GM19240 (cell line): ENCODE measurements around the gene SCAI.
"Not testable (repeated sequence)": the region's sequence is repeated elsewhere in the genome, so short reads cannot be mapped to it uniquely, and the experiment has no call there.

Experiments
- DNase-seq: peaks from one replicate; pipeline ENCODE4 v3.0.0; 2011; ENCODE audit warnings: low spot score; ENCODE audit not compliant: insufficient read length

The SCAI gene

GRCh38 chr9:125150349-125151245 lies 7.3 kb upstream of the SCAI start:
- no peak for DNase-seq

GRCh38 chr9:125147401-125147951 lies 4.1 kb upstream of the SCAI start:
- no peak for DNase-seq

- no peak for DNase-seq
Observed at GRCh38 chr9:125146247-125146646, 2.9 kb upstream of the SCAI start.

GRCh38 chr9:125145425-125145824 lies 2.1 kb upstream of the SCAI start:
- DNase-seq = no peak

- DNase-seq = no peak
Observed at GRCh38 chr9:125142560-125143376, 560 bp downstream of the SCAI start.

GRCh38 chr9:125141751-125142150 lies 1.6 kb downstream of the SCAI start:
- no peak for DNase-seq

GRCh38 chr9:125141251-125141650 lies 2.1 kb downstream of the SCAI start:
- DNase-seq = no peak

GRCh38 chr9:125140576-125140975 lies 2.8 kb downstream of the SCAI start:
- no peak for DNase-seq

- no peak for DNase-seq
Observed at GRCh38 chr9:125137200-125137599, 6.1 kb downstream of the SCAI start.

GRCh38 chr9:125134976-125135375 lies 8.4 kb downstream of the SCAI start:
- DNase-seq = no peak

- DNase-seq = no peak
Observed at GRCh38 chr9:125133403-125134329, 9.7 kb downstream of the SCAI start.

GRCh38 chr9:125131778-125132177 lies 11.6 kb downstream of the SCAI start:
- DNase-seq = no peak

- peak; percentile 49 for DNase-seq
Observed at GRCh38 chr9:125126019-125126746, 17.1 kb downstream of the SCAI start.

- no peak for DNase-seq
Observed at GRCh38 chr9:125125523-125125922, 17.8 kb downstream of the SCAI start.

GRCh38 chr9:125121146-125121545 lies 22.2 kb downstream of the SCAI start:
- no peak for DNase-seq

GRCh38 chr9:125119643-125120286 lies 23.6 kb downstream of the SCAI start:
- DNase-seq = no peak

GRCh38 chr9:125118696-125119095 lies 24.6 kb downstream of the SCAI start:
- not testable (repeated sequence) for DNase-seq

- DNase-seq = not testable (repeated sequence)
Observed at GRCh38 chr9:125114503-125114902, 28.8 kb downstream of the SCAI start.

- no peak for DNase-seq
Observed at GRCh38 chr9:125110464-125110863, 32.9 kb downstream of the SCAI start.

GRCh38 chr9:125108541-125108940 lies 34.8 kb downstream of the SCAI start:
- DNase-seq = not testable (repeated sequence)
